ENCODE results near the gene LCN10. TPM values are rescaled to one million over a fixed set of nuclear protein-coding genes. Genes with fewer than 3 reads are reported as not detected.
"Not testable (repeated sequence)": the region's sequence is repeated elsewhere in the genome, so short reads cannot be mapped to it uniquely, and the experiment has no call there.

LCN10 gene
- total RNA-seq, 1 donor from 2014 or later, result 1.7 TPM

GRCh38 chr9:136765041-136765440 lies 22.3 kb upstream of the LCN10 start:
- DNase-seq (ENCODE audit: low spot score), result no peak
- no peak overlapping the region for H3K4me3 Mint-ChIP-seq (ENCODE audit: low read depth)
- no peaks in the 10 kb centered on the region for H3K9me3 Mint-ChIP-seq
- intact Hi-C loops (cut with micrococcal nuclease), result no loop called here
- peaks cover 9% of the 10 kb centered on the region for H3K4me1 Mint-ChIP-seq (ENCODE audit: low read depth)
- H3K27me3 Mint-ChIP-seq (ENCODE audit: low read depth), result peaks cover 2% of the 10 kb centered on the region
- H3K36me3 Mint-ChIP-seq (ENCODE audit: low read depth), result no peaks in the 10 kb centered on the region
- no peak overlapping the region for H3K27ac Mint-ChIP-seq

GRCh38 chr9:136764301-136764891 lies 21.7 kb upstream of the LCN10 start, which contains the start of gene LCN15:
Gene LCN15, minus strand, starts transcription at chr9:136764518. Its CDS starts 30 bp downstream, at chr9:136764488.
- Mint-ChIP-seq H3K27me3 (ENCODE audit: low read depth) (no peaks in the 10 kb centered on the region), H3K4me1 (ENCODE audit: low read depth) (peaks cover 9% of the 10 kb centered on the region), H3K4me3 (ENCODE audit: low read depth) (no peak within 1 kb of the TSS), H3K36me3 (ENCODE audit: low read depth) (no peaks in the 10 kb centered on the region), H3K27ac (no peak within 1 kb of the TSS), H3K9me3 (no peaks in the 10 kb centered on the region)
- intact Hi-C loops (cut with micrococcal nuclease), result no loop called here
- no peak for DNase-seq (ENCODE audit: low spot score)

- Mint-ChIP-seq H3K27me3 (ENCODE audit: low read depth) (no peaks in the 10 kb centered on the region), H3K4me1 (ENCODE audit: low read depth) (peaks cover 9% of the 10 kb centered on the region), H3K4me3 (ENCODE audit: low read depth) (no peak overlapping the region), H3K36me3 (ENCODE audit: low read depth) (no peaks in the 10 kb centered on the region), H3K27ac (no peak overlapping the region), H3K9me3 (no peaks in the 10 kb centered on the region)
- intact Hi-C loops (cut with micrococcal nuclease), result no loop called here
- DNase-seq (ENCODE audit: low spot score), result no peak
Observed at GRCh38 chr9:136763649-136764035, 20.9 kb upstream of the LCN10 start.

- Mint-ChIP-seq H3K27ac (no peak overlapping the region), H3K4me1 (ENCODE audit: low read depth) (peaks cover 9% of the 10 kb centered on the region)
- intact Hi-C loops (cut with micrococcal nuclease), result no loop called here
Observed at GRCh38 chr9:136762915-136763648, 20.3 kb upstream of the LCN10 start.

GRCh38 chr9:136762221-136762691 lies 19.5 kb upstream of the LCN10 start:
- Mint-ChIP-seq H3K4me3 (ENCODE audit: low read depth) (no peak overlapping the region), H3K36me3 (ENCODE audit: low read depth) (no peaks in the 10 kb centered on the region), H3K9me3 (no peaks in the 10 kb centered on the region), H3K27me3 (ENCODE audit: low read depth) (no peaks in the 10 kb centered on the region), H3K27ac (no peak overlapping the region), H3K4me1 (ENCODE audit: low read depth) (peaks cover 9% of the 10 kb centered on the region)
- DNase-seq (ENCODE audit: low spot score), result no peak
- intact Hi-C loops (cut with micrococcal nuclease), result no loop called here

More at GRCh38 chr9:136762915-136763648, 20.3 kb upstream of the LCN10 start:
- no peaks in the 10 kb centered on the region for H3K36me3 Mint-ChIP-seq (ENCODE audit: low read depth)
- H3K27me3 Mint-ChIP-seq (ENCODE audit: low read depth), result no peaks in the 10 kb centered on the region
- no peak overlapping the region for H3K4me3 Mint-ChIP-seq (ENCODE audit: low read depth)
- peak; percentile 36 for DNase-seq (ENCODE audit: low spot score)
- H3K9me3 Mint-ChIP-seq, result no peaks in the 10 kb centered on the region

GRCh38 chr9:136761545-136761981 lies 18.8 kb upstream of the LCN10 start:
- intact Hi-C loops (cut with micrococcal nuclease), result no loop called here
- no peaks in the 10 kb centered on the region for H3K27me3 Mint-ChIP-seq (ENCODE audit: low read depth)
- DNase-seq (ENCODE audit: low spot score), result no peak
- H3K27ac Mint-ChIP-seq, result no peak overlapping the region
- no peak overlapping the region for H3K4me3 Mint-ChIP-seq (ENCODE audit: low read depth)
- H3K36me3 Mint-ChIP-seq (ENCODE audit: low read depth), result no peaks in the 10 kb centered on the region
- H3K9me3 Mint-ChIP-seq, result no peaks in the 10 kb centered on the region
- peaks cover 3% of the 10 kb centered on the region for H3K4me1 Mint-ChIP-seq (ENCODE audit: low read depth)

GRCh38 chr9:136760834-136761544 lies 18.2 kb upstream of the LCN10 start:
- H3K9me3 Mint-ChIP-seq; H3K4me1 Mint-ChIP-seq (ENCODE audit: low read depth); intact Hi-C loops (cut with micrococcal nuclease); H3K27ac Mint-ChIP-seq; H3K27me3 Mint-ChIP-seq (ENCODE audit: low read depth); H3K4me3 Mint-ChIP-seq (ENCODE audit: low read depth); DNase-seq (ENCODE audit: low spot score); H3K36me3 Mint-ChIP-seq (ENCODE audit: low read depth): not testable (repeated sequence)

GRCh38 chr9:136760424-136760823 lies 17.7 kb upstream of the LCN10 start:
- H3K27me3 Mint-ChIP-seq (ENCODE audit: low read depth), result no peaks in the 10 kb centered on the region
- no peak overlapping the region for H3K27ac Mint-ChIP-seq
- H3K4me1 Mint-ChIP-seq (ENCODE audit: low read depth), result no peaks in the 10 kb centered on the region
- intact Hi-C loops (cut with micrococcal nuclease), result no loop called here
- no peaks in the 10 kb centered on the region for H3K36me3 Mint-ChIP-seq (ENCODE audit: low read depth)
- no peak overlapping the region for H3K4me3 Mint-ChIP-seq (ENCODE audit: low read depth)
- no peak for DNase-seq (ENCODE audit: low spot score)
- H3K9me3 Mint-ChIP-seq, result peaks cover 8% of the 10 kb centered on the region

GRCh38 chr9:136759436-136760325 lies 16.9 kb upstream of the LCN10 start:
- H3K4me1 Mint-ChIP-seq (ENCODE audit: low read depth), result no peaks in the 10 kb centered on the region
- no peaks in the 10 kb centered on the region for H3K27me3 Mint-ChIP-seq (ENCODE audit: low read depth)
- no peaks in the 10 kb centered on the region for H3K36me3 Mint-ChIP-seq (ENCODE audit: low read depth)
- intact Hi-C loops (cut with micrococcal nuclease), result no loop called here
- H3K9me3 Mint-ChIP-seq, result peaks cover 9% of the 10 kb centered on the region
- no peak overlapping the region for H3K27ac Mint-ChIP-seq
- no peak overlapping the region for H3K4me3 Mint-ChIP-seq (ENCODE audit: low read depth)
- no peak for DNase-seq (ENCODE audit: low spot score)

GRCh38 chr9:136759001-136759400 lies 16.3 kb upstream of the LCN10 start:
- intact Hi-C loops (cut with micrococcal nuclease), result no loop called here
- DNase-seq (ENCODE audit: low spot score), result no peak
- no peaks in the 10 kb centered on the region for H3K27me3 Mint-ChIP-seq (ENCODE audit: low read depth)
- H3K36me3 Mint-ChIP-seq (ENCODE audit: low read depth), result no peaks in the 10 kb centered on the region
- no peak overlapping the region for H3K4me3 Mint-ChIP-seq (ENCODE audit: low read depth)
- peaks cover 9% of the 10 kb centered on the region for H3K9me3 Mint-ChIP-seq
- H3K4me1 Mint-ChIP-seq (ENCODE audit: low read depth), result no peaks in the 10 kb centered on the region
- no peak overlapping the region for H3K27ac Mint-ChIP-seq

- Mint-ChIP-seq H3K36me3 (ENCODE audit: low read depth) (peaks cover under 1% of the 10 kb centered on the region), H3K27me3 (ENCODE audit: low read depth) (no peaks in the 10 kb centered on the region), H3K4me1 (ENCODE audit: low read depth) (no peaks in the 10 kb centered on the region), H3K4me3 (ENCODE audit: low read depth) (no peak overlapping the region), H3K27ac (no peak overlapping the region), H3K9me3 (peaks cover 13% of the 10 kb centered on the region)
- DNase-seq (ENCODE audit: low spot score), result no peak
- intact Hi-C loops (cut with micrococcal nuclease), result no loop called here
Observed at GRCh38 chr9:136757751-136758140, 15.0 kb upstream of the LCN10 start.

- intact Hi-C loops (cut with micrococcal nuclease), result no loop called here
- peaks cover 5% of the 10 kb centered on the region for H3K36me3 Mint-ChIP-seq (ENCODE audit: low read depth)
- no peaks in the 10 kb centered on the region for H3K4me1 Mint-ChIP-seq (ENCODE audit: low read depth)
- H3K4me3 Mint-ChIP-seq (ENCODE audit: low read depth), result no peak overlapping the region
- no peak overlapping the region for H3K27ac Mint-ChIP-seq
- DNase-seq (ENCODE audit: low spot score), result no peak
- H3K9me3 Mint-ChIP-seq, result peaks cover 17% of the 10 kb centered on the region
- H3K27me3 Mint-ChIP-seq (ENCODE audit: low read depth), result peaks cover 3% of the 10 kb centered on the region
Observed at GRCh38 chr9:136757328-136757727, 14.6 kb upstream of the LCN10 start.
